Spleen (tissue), 7 donors: ENCODE results near the gene OR2A12.

ENCODE experiments used
- CTCF ChIP-seq, 11 experiments: fragments of 200-600 bp in 7 of 11; fragments of 450-650 bp in 4 of 11; sonication (generic) in 4 of 11; IDR thresholded peaks in 8 of 11; conservative IDR thresholded peaks in 3 of 11; 1 replicate in 7 of 11; 2 replicates in 4 of 11; pipeline versions ENCODE4 v1.4.0 to v1.8.0; 2016 to 2021; ENCODE audit warnings: antibody characterized with exemption in 11 of 11, inconsistent platforms in 4 of 11, mild to moderate bottlenecking in 1 of 11
- POLR2A ChIP-seq, 3 donors: fragments of 450-650 bp; IDR thresholded peaks; one replicate each; pipeline ENCODE4 v1.5.1; 2017; ENCODE audit warnings: antibody characterized with exemption in 3 of 3, mild to moderate bottlenecking in 1 of 3
- donor health status: DM: no; HTN: no; CAD: no; lungs with moderate emphysema.
- donor health status: DM: no; HTN: no; CAD: no.
- donor health status: DM: no; HTN: no; CAD: no.

- TF ChIP-seq CTCF (IDR thresholded peaks at IDR 0.05 in 8 of 11, conservative IDR thresholded peaks at IDR 0.05 in 3 of 11) (no peak), POLR2A (IDR thresholded peaks at IDR 0.05) (no peak)
These were observed 4.6 kb downstream of the OR2A12 start for GRCh38 chr7:144090667-144091066.
